ENCODE measurements around the gene THBS1.

THBS1 gene

GRCh38 chr15:39608185-39609139 is 27.6 kb downstream of the THBS1 start:
- no peak for DNase-seq (ENCODE audit: low read depth)

- DNase-seq (ENCODE audit: low read depth): no peak
Observed at GRCh38 chr15:39609166-39609916, 28.5 kb downstream of the THBS1 start.

- no peak for DNase-seq (ENCODE audit: low read depth)
Observed at GRCh38 chr15:39610665-39611064, 29.8 kb downstream of the THBS1 start.

- no peak for DNase-seq (ENCODE audit: low read depth)
Observed at GRCh38 chr15:39613271-39613670, 32.4 kb downstream of the THBS1 start.

GRCh38 chr15:39613861-39614260 is 33.0 kb downstream of the THBS1 start:
- no peak for DNase-seq (ENCODE audit: low read depth)

- DNase-seq (ENCODE audit: low read depth): no peak
Observed at GRCh38 chr15:39616731-39617455, 36.0 kb downstream of the THBS1 start.

GRCh38 chr15:39618063-39618823 is 37.4 kb downstream of the THBS1 start:
- no peak for DNase-seq (ENCODE audit: low read depth)

GRCh38 chr15:39621210-39621609 is 40.3 kb downstream of the THBS1 start:
- DNase-seq (ENCODE audit: low read depth): no peak

GRCh38 chr15:39621976-39622375 is 41.1 kb downstream of the THBS1 start:
- DNase-seq (ENCODE audit: low read depth): no peak

- DNase-seq (ENCODE audit: low read depth): no peak
Observed at GRCh38 chr15:39622660-39623516, 42.0 kb downstream of the THBS1 start.

GRCh38 chr15:39623529-39623931 is 42.7 kb downstream of the THBS1 start:
- no peak for DNase-seq (ENCODE audit: low read depth)

- peak; percentile 29 for DNase-seq (ENCODE audit: low read depth)
Observed at GRCh38 chr15:39624806-39625205, 43.9 kb downstream of the THBS1 start.

- DNase-seq (ENCODE audit: low read depth): no peak
Observed at GRCh38 chr15:39625451-39625850, 44.6 kb downstream of the THBS1 start.

GRCh38 chr15:39625856-39626255 is 45.0 kb downstream of the THBS1 start:
- no peak for DNase-seq (ENCODE audit: low read depth)

- no peak for DNase-seq (ENCODE audit: low read depth)
Observed at GRCh38 chr15:39627451-39628143, 46.7 kb downstream of the THBS1 start.

GRCh38 chr15:39628144-39628508 is 47.2 kb downstream of the THBS1 start:
- DNase-seq (ENCODE audit: low read depth): no peak

GRCh38 chr15:39628546-39629257 is 47.8 kb downstream of the THBS1 start:
- no peak for DNase-seq (ENCODE audit: low read depth)

GRCh38 chr15:39629371-39629770 is 48.5 kb downstream of the THBS1 start:
- DNase-seq (ENCODE audit: low read depth): peak; percentile 49

GRCh38 chr15:39629906-39630305 is 49.0 kb downstream of the THBS1 start:
- no peak for DNase-seq (ENCODE audit: low read depth)

Data from activated T-cell treated with anti-CD3 and anti-CD28 coated beads for 1 hour (primary cell).